Pons (tissue), 1 donor: ENCODE results near the gene CHKB.

ENCODE experiments used
- DNase-seq: peaks from one replicate; pipeline ENCODE4 v3.0.0-alpha.2; 2016; ENCODE audit warnings: low spot score

The CHKB gene

GRCh38 chr22:50599816-50600455 lies 17.3 kb upstream of the CHKB start:
- no peak for DNase-seq

GRCh38 chr22:50597097-50597496 lies 14.4 kb upstream of the CHKB start:
- no peak for DNase-seq

- DNase-seq: no peak
Measured at GRCh38 chr22:50595189-50595588, 12.5 kb upstream of the CHKB start.

- DNase-seq: no peak
Measured at GRCh38 chr22:50587407-50587806, 4.8 kb upstream of the CHKB start.

GRCh38 chr22:50586416-50586815 lies 3.8 kb upstream of the CHKB start:
- DNase-seq: no peak

- no peak for DNase-seq
Measured at GRCh38 chr22:50585781-50586180, 3.1 kb upstream of the CHKB start.

GRCh38 chr22:50585238-50585637 lies 2.6 kb upstream of the CHKB start:
- DNase-seq: no peak

- DNase-seq: no peak
Measured at GRCh38 chr22:50584106-50585096, 1.8 kb upstream of the CHKB start.

GRCh38 chr22:50583294-50583861 lies 729 bp upstream of the CHKB start:
- DNase-seq: peak; percentile 20

- DNase-seq: no peak
Measured at GRCh38 chr22:50581950-50582492, 628 bp downstream of the CHKB start.

- DNase-seq: no peak
Measured at GRCh38 chr22:50581031-50581949, 1.4 kb downstream of the CHKB start.

- DNase-seq: no peak
Measured at GRCh38 chr22:50579752-50580151, 2.9 kb downstream of the CHKB start.

- DNase-seq: peak; percentile 55
Measured at GRCh38 chr22:50578776-50579310, 3.8 kb downstream of the CHKB start.

GRCh38 chr22:50577987-50578775 lies 4.5 kb downstream of the CHKB start, which contains the start of gene CPT1B:
Gene CPT1B (minus strand): TSS chr22:50578427. CDS start chr22:50577915, 512 bp downstream.
- no peak for DNase-seq

- DNase-seq: no peak
Measured at GRCh38 chr22:50577697-50577986, 5.0 kb downstream of the CHKB start.

GRCh38 chr22:50576806-50577696 lies 5.6 kb downstream of the CHKB start:
- DNase-seq: no peak

- DNase-seq: no peak
Measured at GRCh38 chr22:50576070-50576469, 6.6 kb downstream of the CHKB start.

GRCh38 chr22:50575426-50575941 lies 7.2 kb downstream of the CHKB start:
- no peak for DNase-seq

GRCh38 chr22:50574383-50574755 lies 8.3 kb downstream of the CHKB start:
- no peak for DNase-seq
